Esophagus (tissue), 2 donors: ENCODE data around the gene CLIC6. TPM values are rescaled to one million over a fixed set of nuclear protein-coding genes. Genes with fewer than 3 reads are reported as not detected.

Source experiments
- H3K27ac ChIP-seq, 2 donors: one replicate each; pipeline ENCODE4 v1.5.1; 2013; ENCODE audit warnings: low read depth in 2 of 2, mild to moderate bottlenecking in 2 of 2, inconsistent platforms in 1 of 2, low read length in 1 of 2, moderate library complexity in 1 of 2
- H3K27me3 ChIP-seq, 2 donors: one replicate each; pipeline ENCODE4 v1.6.1; 2013; ENCODE audit warnings: low read length in 2 of 2, control low read depth in 1 of 2, mild to moderate bottlenecking in 1 of 2; ENCODE audit not compliant: insufficient read depth in 2 of 2, control insufficient read depth in 1 of 2
- H3K36me3 ChIP-seq, 2 donors: one replicate each; pipeline ENCODE4 v1.6.1; 2013; ENCODE audit warnings: low read length in 1 of 2; ENCODE audit not compliant: control insufficient read depth in 2 of 2, insufficient read depth in 2 of 2
- H3K4me1 ChIP-seq, 2 donors: one replicate each; pipeline ENCODE4 v1.6.1; 2013; ENCODE audit warnings: low read length in 1 of 2; ENCODE audit not compliant: control insufficient read depth in 2 of 2, insufficient read depth in 2 of 2
- H3K4me3 ChIP-seq, 2 donors: one replicate each; pipeline ENCODE4 v1.5.1; 2013; ENCODE audit warnings: low read length in 2 of 2, mild to moderate bottlenecking in 2 of 2, low read depth in 1 of 2, moderate library complexity in 1 of 2
- H3K9me3 ChIP-seq, 2 donors: one replicate each; pipeline ENCODE4 v1.6.1; 2013; ENCODE audit warnings: mild to moderate bottlenecking in 2 of 2, low read depth in 1 of 2, low read length in 1 of 2, moderate library complexity in 1 of 2; ENCODE audit not compliant: control insufficient read depth in 2 of 2, insufficient read depth in 1 of 2
- WGBS, 2 donors: extraction: QIAGEN DNeasy Blood & Tissue Kit; methylation state at CpG; one replicate each; pipeline ENCODE4 v1.1.7; 2013; 5-methylcytosine and 5-hydroxymethylcytosine counted together
- polyA plus RNA-seq, 2 donors: library from polyadenylated mRNA; stranded (reverse); fragments of 200-250 nt; gene quantifications; one replicate each; pipeline ENCODE4 v1.2.3, GENCODE V29; 2013
- donor health status: healthy with polysubstance abuse.
- donor health status: Bipolar disorder and iron deficiency.

The CLIC6 gene
- polyA plus RNA-seq, 2 donors = 0.45 to 0.68 TPM

DNA sequence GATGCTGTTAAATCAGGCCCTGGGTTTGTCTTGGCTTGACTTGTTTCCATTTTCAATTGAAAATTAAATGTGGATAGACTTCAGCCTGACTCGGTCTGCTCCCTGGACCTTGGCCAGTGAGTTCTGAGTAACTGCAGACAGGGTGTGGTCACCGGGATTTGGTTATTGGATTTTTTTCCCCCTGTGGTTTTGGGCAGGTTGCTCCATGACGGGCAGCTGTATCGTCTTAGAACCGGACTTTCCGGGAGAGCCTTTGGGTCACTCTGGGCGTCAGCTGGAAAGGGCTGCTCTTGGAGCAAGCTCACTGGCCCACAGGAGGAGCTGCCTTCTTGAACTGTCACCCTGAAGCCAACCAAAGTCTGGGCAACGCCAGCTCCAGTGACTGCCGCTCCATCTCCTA is 75.0 kb downstream of the CLIC6 start:
- Histone ChIP-seq H3K9me3 (no peaks in the 10 kb centered on the region), H3K4me3 (no peak overlapping the region), H3K27me3 (no peaks in the 10 kb centered on the region), H3K27ac (peak overlapping the region; percentile 46 to 65), H3K36me3 (no peaks in the 10 kb centered on the region), H3K4me1 (peaks cover 2 to 9% of the 10 kb centered on the region in 2 donors)
- 37 to 50% methylated on average over 9 of the region's 9 CpGs for WGBS, 2 donors

DNA sequence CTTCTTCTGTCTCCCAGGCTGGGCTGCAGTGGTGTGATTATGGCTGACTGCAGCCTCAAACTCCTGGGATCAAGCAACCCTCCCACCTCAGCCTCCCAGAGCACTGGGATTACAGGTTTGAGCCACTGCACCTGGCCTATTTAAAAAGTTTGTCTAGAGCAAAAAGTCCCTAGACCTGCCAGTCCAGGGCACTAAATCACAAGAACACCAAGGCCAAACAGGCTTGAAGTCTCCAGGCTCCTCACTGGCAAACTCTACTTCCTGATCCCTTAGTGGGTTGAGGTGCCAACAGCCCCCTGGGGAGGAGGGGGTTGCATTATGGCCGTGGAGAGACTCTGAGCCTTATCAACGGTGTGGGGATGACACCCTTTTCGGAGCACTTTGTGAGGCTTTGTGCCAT is 76.0 kb downstream of the CLIC6 start:
- Histone ChIP-seq H3K27me3 (no peaks in the 10 kb centered on the region), H3K27ac (peak overlapping the region; percentile 18 to 52), H3K36me3 (no peaks in the 10 kb centered on the region), H3K9me3 (no peaks in the 10 kb centered on the region), H3K4me1 (peaks cover 2 to 9% of the 10 kb centered on the region in 2 donors), H3K4me3 (no peak overlapping the region)
- WGBS, 2 donors = 23 to 37% methylated on average over 3 of the region's 3 CpGs

DNA sequence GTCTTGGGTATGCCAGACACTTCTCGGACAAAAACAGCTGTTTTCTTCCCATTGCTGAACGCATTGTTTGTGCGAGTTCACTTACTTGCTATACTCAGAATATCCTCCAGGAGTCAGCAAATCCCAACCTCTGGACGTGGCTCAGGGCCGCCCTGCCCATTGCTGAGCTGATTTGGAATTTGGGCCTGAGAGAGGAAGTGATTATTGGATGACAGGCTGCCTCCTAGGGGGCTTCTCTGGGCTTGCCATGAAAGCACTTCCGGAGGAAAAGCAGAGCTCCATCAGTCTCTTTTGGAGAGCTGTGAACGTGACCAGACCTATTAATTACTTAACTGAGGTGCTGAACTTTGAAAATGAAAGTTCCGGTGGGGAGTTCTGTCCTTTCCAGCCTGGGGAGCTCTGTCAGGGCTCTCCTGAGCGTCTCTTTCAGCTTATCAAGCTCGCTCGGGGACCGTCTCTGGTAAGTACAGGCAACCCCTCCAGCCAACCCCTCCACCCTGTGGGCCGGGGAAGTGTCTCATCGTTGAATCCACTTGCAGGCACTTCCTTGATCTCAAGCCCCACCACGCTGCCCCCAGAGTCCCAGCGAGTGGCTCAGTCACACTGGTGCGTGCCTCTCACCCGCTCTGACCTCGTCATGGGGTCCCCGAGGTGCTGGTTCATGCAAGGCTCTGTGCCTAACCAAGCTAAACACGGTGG is 76.9 kb downstream of the CLIC6 start:
- Histone ChIP-seq H3K9me3 (no peaks in the 10 kb centered on the region), H3K4me1 (peaks cover 2 to 9% of the 10 kb centered on the region in 2 donors), H3K27me3 (no peaks in the 10 kb centered on the region), H3K4me3 (no peak overlapping the region), H3K27ac (no peak overlapping the region), H3K36me3 (no peaks in the 10 kb centered on the region)
- WGBS, 2 donors = 43 to 46% methylated on average over 21 of the region's 21 CpGs

DNA sequence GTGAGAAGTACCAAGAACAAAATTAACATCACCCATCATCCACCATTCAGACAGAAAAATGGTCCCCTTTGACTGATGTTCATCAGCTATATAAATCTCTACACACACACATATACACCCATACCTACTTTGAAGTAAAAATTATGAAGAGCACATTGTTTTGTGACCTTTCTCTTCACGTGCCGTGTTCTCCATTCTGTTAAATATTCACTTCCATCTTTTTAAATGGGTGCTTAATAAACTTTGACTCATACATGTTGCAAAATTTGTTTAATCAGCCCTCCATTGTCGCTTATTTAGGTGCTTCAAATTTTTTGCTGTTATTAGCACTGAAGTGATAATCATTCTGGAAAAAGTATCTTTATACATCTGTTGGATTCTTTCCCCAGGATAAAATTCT is 80.1 kb downstream of the CLIC6 start:
- Histone ChIP-seq H3K27ac (no peak overlapping the region), H3K9me3 (no peaks in the 10 kb centered on the region), H3K27me3 (no peaks in the 10 kb centered on the region), H3K4me1 (peaks cover 0 to 5% of the 10 kb centered on the region in 2 donors), H3K4me3 (no peak overlapping the region), H3K36me3 (no peaks in the 10 kb centered on the region)
- WGBS, 2 donors = 74 to 75% methylated on average over 3 of the region's 3 CpGs

DNA sequence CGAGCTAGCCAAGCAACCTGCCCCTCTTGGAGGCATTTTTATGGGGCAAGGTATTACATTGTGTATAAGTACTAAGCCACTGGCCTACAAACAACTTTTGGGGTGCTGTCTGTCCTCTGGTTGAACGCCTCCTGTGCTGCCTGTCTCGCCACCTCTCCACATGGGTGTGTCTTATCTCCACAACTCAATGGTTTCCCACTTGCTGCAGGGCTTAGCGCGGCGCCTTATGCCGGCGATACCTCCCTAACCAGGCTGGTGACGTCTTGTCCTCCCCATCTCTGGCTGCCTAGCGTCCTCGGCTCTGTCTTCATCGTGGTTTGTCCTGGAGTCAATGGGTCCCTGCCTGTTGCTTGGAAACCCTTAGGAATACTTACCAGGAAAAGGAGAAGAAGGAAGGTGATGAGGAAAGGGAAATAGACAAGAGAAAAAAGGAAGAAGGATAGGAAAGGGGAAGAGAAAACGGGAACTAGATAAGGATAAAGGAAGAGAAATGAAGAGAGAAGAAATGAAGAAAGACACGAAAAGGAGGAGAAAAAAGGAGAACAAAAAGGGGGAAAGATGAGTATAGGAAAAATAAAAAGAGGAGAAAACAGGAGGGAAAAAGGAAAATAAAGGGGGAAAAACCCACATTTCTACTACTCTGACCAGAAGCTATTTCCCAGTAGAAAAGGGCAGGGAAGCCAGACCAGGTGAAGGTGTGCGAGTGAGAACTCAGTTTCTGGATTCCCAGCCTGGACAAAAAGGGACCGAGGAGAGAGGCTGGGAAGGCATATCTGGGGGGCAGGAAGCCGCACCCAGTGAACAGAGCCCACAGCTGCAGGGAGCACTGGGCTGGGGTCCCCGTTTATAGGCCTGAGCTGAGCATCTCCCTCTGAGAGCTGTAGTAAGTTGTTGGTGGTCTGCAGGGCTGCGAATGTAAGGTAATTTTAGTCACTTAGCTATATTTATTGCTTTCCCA is 86.2 kb downstream of the CLIC6 start:
- Histone ChIP-seq H3K27ac (no peak overlapping the region), H3K4me3 (no peak overlapping the region), H3K4me1 (no peaks in the 10 kb centered on the region), H3K9me3 (no peaks in the 10 kb centered on the region), H3K27me3 (no peaks in the 10 kb centered on the region), H3K36me3 (no peaks in the 10 kb centered on the region)
- 80 to 86% methylated on average over 19 of the region's 19 CpGs for WGBS, 2 donors

DNA sequence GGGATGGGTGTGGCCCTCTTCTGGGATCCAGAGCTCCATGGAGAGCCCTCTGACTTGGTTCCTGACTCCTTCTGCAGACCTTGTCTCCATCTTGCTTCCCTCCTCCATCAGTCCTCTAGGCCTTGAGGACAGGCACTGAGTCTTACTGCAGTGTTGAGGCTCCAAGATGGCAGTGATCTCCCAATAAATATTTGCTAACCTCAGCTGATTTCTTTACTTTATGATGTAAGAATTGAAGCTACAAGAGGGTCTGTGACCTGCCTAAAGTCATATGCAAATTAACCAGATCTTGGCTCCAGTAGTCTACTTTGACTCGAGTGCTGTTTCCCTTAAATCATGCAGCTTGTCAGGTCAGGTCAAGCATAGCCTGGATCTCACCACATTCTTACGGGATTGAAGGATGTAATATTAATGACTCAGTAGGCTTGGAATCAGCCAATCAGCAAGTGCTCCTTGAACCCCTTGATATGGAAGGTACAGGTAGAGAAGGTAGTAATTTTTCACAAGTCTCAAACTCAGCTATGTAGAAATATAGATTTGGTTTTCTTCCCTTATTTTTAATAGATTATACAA is 93.0 kb downstream of the CLIC6 start:
- WGBS, 2 donors = 41 to 72% methylated on average over 2 of the region's 2 CpGs
- H3K27ac ChIP-seq = no peak overlapping the region
- no peaks in the 10 kb centered on the region for H3K36me3 ChIP-seq
- H3K27me3 ChIP-seq = no peaks in the 10 kb centered on the region
- no peaks in the 10 kb centered on the region for H3K9me3 ChIP-seq
- H3K4me3 ChIP-seq = no peak overlapping the region
- H3K4me1 ChIP-seq = peaks cover 0 to 8% of the 10 kb centered on the region in 2 donors

DNA sequence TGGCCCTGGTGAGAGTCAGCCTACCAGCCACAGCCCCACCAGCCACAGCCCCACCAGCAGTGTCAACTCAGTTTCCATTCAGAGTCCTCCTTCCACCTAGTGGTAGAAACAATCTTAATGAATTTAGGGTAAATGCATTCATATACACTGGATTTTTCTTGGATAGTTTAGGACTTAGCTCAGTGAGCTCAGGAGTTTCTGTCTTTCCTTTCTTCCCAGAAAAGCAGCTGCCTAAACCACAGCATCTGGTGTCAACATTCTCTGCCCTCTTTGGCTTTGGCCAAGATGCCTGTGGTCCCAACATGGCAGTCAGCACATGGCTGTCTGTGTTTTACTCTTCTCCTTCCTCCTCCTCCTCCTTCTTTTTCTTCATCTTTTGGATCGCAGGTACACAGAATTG is 94.0 kb downstream of the CLIC6 start:
- Histone ChIP-seq H3K36me3 (no peaks in the 10 kb centered on the region), H3K27me3 (no peaks in the 10 kb centered on the region), H3K27ac (no peak overlapping the region), H3K4me3 (no peak overlapping the region), H3K4me1 (peaks cover 0 to 8% of the 10 kb centered on the region in 2 donors), H3K9me3 (no peaks in the 10 kb centered on the region)
- WGBS, 2 donors = 91 to 98% methylated on average over 1 of the region's 1 CpG

DNA sequence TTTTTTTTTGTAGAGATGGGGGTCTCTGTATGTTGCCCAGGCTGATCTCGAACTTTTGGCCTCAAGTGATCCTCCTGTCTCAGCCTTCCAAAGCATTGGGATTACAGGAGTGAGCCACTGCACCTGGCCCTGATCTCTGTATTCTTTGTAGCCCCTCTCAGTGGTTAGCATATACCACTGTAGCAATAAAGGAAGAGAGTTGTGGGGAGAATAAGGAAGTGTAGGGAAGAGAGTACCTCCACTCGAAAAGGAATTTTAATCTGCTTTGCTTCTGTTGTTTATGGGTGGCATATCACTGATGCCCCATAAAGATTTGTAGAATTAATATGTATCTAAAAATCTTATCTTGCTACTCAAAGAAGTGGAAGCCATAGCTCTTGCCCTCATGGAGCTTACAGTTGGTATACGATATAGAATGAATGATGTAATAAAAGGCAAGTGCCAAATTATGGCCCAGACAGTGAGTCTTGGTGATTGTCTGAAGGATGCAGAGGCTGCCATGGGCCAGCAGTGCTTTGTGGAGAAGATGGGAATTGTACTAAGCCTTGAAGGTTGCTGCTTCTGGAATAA is 96.0 kb downstream of the CLIC6 start:
- 92 to 93% methylated on average over 3 of the region's 3 CpGs for WGBS, 2 donors
- Histone ChIP-seq H3K4me3 (no peak overlapping the region), H3K27me3 (no peaks in the 10 kb centered on the region), H3K9me3 (no peaks in the 10 kb centered on the region), H3K27ac (no peak overlapping the region), H3K4me1 (peaks cover 0 to 8% of the 10 kb centered on the region in 2 donors), H3K36me3 (no peaks in the 10 kb centered on the region)

DNA sequence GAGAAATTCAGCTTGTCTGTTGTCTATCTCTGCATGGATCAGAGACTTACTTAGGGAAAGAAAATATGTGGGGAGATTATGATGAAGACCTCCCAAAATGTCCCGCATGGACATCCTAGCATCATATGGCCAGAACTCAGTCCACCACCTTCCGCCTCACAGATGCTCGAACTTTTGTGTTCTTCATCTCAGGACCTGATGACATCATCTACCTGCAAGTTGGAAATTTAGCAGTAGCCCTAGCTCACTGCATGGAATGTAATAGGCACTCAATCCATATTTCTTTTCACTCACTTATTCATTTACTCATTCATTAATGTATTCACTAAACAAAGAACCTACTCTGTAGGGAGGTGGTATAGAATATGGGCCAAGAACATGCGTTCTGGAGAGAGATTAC is 96.8 kb downstream of the CLIC6 start:
- no peaks in the 10 kb centered on the region for H3K27me3 ChIP-seq
- no peak overlapping the region for H3K27ac ChIP-seq
- no peaks in the 10 kb centered on the region for H3K36me3 ChIP-seq
- H3K9me3 ChIP-seq = no peaks in the 10 kb centered on the region
- whole genome bisulfite sequencing, 2 donors = 91 to 92% methylated on average over 4 of the region's 4 CpGs
- H3K4me1 ChIP-seq = peaks cover 0 to 8% of the 10 kb centered on the region in 2 donors
- H3K4me3 ChIP-seq = no peak overlapping the region
